ENCODE results near the gene UBE2L5.

- no peak for TF ChIP-seq CTCF (conservative IDR thresholded peaks at IDR 0.05; ENCODE audit: low read depth in 2 of 2)
- TF ChIP-seq POLR2AphosphoS5 (IDR thresholded peaks at IDR 0.05; ENCODE audit: low read depth) = no peak
- no peak for TF ChIP-seq REST (IDR thresholded peaks at IDR 0.05; ENCODE audit: unreplicated experiment)
- no peak for TF ChIP-seq EZH2 (IDR thresholded peaks at IDR 0.05; ENCODE audit: low read depth, unreplicated experiment)
Observed at GRCh38 chr13:30443957-30444404, 21.7 kb downstream of the UBE2L5 start.
